ENCODE data around the gene JAKMIP3.

The JAKMIP3 gene

DNA sequence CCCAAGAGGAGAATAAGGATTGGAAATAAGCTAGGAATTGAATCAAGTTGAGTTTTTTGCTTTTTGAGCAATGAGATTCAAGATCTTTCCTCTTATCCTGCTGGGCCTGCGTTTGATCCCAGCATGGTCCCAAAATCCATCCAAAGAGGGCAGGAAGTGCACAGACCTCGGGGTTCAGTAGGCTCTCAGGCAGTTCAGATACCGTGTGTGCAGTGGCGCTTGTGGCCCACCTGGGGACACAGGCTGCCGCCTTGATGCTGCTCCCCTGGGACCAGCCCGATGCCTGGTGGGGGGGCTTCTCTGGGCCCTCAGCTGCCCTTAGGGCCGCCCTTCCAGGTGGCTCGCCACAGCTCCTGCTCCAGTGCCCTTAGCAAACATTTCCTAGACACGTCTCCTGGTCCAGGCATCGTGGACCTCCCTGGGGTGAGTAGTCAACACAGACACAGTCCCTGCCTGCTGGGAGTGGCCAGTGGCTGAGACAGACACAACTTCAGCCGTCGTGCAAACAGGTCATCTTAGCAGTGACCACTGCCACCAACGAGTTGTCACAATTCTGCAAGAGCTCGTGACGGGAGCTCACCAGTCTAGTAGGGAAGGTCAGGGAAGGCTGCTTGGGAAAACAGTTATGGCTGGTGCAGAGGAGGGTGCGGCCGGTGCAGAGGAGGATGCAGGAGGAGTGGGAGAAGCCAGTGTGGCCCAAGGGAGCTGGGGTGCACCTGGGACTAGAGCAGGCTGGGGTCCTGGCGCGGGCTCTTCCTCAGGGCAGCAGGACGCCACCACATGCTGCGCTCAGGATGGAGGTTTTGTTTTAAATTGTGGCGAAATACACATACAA is 21.7 kb upstream of the JAKMIP3 start:
- DNase-seq (ENCODE audit: low spot score) = no peak

DNA sequence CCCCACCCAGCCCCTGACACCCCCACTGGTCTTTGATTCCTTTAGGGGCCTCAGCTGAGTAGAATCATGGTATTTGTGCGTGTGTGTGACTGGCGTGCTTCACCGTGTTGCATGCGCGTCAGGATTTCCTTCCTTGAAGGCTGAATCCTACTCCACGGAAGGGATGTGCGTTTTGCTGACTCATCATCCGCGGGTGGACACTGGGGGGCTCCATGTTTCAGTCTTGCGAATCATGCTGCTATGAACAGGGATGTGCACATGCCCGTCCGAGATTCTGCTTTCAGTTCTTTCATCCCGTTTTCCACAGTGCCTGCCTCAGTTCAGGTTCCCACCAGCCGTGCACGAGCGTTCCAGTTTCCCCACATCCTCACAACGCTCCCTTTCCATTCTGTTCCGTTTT is 20.9 kb upstream of the JAKMIP3 start:
- no peak for DNase-seq (ENCODE audit: low spot score)

DNA sequence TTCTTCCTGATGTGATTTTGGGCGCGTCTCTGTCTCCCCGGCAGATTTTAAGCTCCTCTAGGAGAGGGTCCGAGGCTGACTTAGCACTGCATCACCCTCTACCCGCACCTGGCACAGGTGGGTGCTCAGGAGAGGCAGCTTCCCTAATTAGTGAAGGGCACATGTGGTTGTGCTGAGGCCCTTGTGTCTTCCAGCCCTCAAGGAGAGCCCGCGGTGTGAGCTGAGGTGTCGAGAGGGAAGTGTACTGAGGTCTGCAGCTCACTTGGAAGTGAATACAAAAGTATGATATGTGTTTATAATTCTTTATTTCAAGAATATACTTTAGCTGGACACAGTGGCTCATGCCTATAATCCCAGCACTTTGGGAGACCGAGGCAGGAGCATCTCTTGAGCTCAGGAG is 20.4 kb upstream of the JAKMIP3 start:
- no peak for DNase-seq (ENCODE audit: low spot score)

DNA sequence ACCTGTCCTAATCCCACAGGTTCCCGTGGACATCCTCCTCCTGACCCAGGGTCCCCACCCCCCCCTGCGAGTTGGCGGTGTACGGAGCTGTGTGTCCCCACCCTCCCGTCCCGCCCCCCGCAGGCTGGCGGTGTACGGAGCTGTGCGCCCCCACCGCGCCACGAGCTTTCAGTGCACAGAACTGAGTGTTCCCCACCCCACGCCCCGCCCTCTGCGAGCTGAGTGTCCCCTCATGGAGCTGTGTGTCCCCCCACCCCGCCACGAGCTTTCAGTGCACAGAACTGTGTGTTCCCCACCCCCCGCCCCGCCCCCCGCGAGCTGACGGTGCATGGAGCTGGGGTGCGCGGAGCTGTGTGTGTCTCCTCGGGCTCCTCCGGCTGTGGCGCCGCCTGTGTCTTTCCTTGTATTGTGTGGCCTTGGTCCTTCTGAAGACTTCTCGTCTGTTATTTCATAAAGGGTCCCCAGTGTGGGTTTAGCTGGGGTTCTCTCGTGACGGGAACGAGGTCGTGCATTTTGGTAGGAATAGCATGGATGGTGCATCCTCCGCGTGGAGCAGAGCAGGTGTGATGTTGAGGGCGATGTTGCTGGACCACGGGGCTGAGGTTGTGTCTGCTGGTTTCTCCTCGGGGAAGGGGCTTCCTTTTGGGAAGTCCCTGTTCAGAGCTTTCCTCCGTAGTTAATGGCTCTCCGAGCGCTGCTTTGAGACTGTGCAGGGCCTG is 18.0 kb upstream of the JAKMIP3 start:
- no peak for DNase-seq (ENCODE audit: low spot score)

DNA sequence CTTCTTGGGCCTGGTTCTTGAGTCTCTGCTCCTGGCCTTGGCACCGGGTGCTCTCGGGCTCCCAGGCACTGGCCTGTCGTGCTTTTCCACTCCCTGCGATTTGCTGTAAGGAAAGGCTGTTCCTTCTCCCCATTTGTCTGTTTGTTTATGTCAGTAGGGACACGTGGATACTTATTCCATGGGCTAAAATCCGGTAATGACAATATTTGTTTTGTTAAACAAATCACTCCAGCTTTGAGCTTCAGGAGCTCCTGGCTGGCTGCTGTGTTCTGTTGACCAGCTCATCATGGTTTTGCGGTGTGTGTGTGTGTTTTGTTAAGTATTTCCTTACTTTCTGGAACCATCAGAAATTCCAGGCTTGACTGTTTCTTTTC is 17.5 kb upstream of the JAKMIP3 start:
- DNase-seq (ENCODE audit: low spot score) = no peak

DNA sequence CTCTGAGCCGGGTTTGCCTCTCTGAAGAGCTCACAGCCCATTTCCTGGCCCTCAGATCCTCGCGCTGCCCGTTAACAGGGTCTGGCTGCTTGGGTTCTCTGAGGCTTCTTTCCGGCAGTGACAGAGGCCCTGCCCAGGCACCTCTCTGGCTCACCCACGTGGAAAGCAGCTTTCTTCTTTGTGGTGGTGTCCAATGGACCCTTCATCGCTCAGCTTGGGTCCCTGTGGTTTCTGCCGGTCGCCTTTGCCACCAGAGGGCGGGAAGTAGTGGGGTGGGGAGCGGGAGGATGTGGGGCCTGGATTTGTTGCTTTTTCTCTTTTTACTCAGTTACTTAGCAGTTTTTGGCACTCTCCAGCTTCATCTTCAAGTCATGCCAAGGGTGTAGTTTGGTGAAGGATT is 15.6 kb upstream of the JAKMIP3 start:
- no peak for DNase-seq (ENCODE audit: low spot score)

DNA sequence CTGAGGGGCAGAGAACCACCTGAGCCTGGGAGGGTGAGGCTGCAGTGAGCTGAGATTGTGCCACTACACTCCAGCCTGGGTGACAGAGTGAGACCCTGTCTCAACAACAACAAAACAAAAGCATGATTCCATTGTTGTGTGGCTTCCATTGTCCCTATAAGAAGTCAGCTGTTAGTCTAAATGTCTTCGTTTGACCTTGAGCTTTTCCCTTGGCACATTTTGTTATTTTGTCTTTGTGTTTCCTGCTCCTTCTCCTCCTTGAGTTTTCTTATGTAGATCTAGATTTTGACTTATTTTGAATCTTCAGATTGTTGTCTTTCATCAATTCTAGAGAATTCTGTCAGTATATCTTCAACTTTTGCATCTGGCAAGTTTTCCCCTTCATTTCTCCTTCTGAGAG is 13.6 kb upstream of the JAKMIP3 start:
- DNase-seq (ENCODE audit: low spot score) = no peak

DNA sequence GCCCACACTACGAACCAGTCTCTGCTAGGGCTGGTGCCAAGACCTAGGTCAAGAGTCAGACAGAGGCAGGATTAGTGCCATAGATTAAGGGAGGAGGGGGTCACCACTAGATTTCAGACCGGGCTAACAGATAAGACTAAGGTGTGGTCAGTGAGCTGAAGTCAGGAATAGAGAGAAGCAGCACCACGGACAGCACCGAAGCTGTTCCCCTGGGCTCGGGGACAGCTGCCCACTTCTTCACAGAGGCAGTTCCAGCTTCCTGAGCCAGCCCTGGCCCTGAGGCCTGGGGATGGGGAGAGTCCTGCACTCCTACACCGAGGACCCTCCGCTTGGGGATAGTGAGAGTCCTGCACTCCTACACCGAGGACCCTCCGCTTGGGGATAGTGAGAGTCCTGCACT is 11.2 kb upstream of the JAKMIP3 start:
- DNase-seq (ENCODE audit: low spot score) = no peak

DNA sequence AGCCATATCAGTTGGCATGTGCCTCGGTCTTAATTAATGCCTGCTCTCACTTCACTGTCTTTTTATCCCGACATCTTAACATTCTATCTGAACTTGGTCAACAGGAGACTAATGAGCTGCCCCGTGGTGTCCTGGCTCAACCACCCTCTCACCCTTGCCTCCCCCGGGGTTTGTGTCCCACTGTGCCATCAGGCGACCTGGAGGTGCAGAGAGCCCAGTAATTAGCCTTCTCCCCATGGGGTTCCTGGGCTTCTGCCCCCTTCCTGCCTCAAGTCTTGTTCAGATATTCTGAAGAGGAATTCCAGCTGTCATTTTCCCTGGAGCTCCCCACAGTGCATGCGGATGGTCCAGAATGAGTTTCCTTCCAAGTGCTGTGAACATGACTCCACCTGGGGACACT is 10.1 kb upstream of the JAKMIP3 start:
- no peak for DNase-seq (ENCODE audit: low spot score)

DNA sequence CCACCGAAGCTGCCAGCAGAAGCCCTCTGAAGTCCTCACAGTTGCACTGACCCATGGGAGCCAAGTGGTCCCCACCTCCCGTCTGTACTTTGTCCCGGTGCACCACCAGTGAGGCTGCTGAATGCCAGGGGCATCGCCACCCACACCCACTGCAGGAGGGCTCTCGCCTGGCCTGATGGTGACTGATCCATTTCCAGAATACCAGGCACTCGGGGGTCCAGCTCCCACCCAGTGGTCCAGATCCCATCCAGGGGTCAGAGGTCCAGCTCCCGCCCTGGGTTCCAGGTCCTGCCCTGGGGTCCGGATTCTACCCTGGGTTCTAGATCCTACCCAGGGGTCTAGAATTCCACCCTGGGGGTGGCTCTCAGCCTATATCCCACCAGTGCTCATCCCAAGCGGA is 9.1 kb upstream of the JAKMIP3 start:
- no peak for DNase-seq (ENCODE audit: low spot score)

DNA sequence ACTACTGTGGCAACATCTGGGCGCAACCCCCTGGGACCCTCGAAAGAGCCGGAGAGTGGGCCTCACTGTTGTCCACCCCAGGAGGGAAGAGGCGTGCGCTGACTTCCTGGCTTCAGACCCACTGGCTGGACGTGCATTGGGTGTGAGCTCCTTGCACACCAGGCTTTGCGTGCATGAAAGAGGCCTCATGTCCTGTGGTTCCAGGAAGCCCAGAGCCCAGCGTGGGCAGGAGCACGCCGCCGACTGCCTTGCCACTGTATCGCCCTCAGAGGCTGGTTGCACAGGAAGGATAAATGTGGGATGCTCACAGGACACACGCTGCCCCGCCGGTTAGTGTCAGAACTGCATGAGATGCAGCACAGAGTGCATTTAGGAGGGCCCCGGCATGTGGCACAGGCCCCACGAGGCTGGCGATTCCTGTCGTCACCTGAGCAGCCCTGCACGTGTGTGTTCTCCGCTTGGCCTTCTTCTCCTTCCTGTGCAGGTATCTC is 8.5 kb upstream of the JAKMIP3 start:
- DNase-seq (ENCODE audit: low spot score) = no peak

DNA sequence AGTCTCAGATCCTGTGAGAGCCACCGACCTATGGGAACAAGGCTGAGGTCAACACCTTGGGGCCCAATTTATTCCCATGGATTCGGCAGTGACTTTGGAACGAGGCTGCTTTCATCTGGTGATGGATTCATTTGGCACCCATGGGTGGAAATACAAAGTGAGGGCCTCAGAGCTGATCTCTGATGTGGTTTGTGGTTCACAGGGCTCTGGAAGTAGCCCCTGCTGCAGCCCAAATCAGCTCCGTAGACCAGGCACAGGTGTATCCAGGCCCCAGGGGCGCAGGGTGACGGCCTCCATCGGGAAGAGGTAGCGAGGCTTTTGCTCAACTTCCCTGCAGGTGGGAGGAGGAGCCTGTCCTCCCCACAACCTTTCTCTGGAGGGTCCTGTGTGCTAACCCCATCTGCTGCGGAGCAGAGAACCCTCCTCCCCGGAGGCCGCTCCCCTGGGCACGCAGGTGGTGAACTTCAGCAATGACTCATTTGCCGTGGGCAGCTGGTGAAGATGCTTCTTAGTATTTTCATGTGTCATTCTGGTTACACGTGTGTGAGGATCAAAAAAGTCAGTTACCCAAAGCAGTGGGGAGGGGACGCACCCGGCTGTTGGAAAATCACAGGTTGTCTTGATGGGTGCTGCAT is 7.5 kb upstream of the JAKMIP3 start:
- no peak for DNase-seq (ENCODE audit: low spot score)

DNA sequence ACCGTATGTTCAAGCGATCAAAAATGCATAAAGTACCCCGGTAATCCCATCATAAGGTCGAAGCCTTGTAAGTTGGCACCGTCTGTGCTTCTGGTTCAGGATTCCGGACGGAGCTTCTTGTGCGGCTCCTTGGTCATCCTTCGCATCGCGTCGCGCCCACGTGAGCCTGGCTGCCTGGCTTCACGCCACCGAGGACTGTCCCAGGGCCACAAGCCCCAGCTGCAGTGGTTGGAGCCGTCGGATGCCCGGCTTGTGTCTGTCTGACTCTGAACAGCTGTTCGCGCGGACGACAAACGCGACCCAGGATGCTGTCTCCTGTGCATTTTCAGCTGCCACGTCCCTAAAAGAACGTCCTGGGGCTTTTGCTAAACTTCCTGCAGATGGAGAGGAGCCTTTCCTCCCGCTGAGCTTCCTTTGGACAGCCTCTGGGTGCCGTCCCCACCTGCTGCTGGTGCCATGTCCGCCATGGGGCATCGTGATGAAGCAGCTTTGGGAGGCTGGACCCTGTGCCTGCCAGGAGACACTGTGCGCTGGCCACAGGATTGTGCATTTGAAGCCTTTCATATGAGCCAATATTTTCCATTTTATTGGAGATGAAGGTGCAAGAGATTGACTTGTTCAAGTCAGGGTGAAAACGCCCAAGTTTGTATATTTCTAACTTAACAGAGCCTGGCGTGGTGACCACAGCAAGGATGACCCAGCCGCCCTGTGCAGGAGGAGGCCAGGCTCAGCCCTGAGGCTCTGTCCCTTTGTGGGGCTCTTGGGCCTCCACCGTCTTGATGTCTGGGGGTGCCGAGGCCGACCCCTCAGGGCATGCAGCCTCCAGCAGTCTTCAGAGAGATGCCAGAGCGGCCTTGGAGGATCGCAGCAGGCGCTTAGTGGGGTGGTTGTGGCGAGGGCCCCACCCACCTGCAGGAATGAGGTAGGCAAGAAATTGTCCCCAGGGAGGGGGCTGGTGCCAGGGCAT is 6.7 kb upstream of the JAKMIP3 start:
- no peak for DNase-seq (ENCODE audit: low spot score)

DNA sequence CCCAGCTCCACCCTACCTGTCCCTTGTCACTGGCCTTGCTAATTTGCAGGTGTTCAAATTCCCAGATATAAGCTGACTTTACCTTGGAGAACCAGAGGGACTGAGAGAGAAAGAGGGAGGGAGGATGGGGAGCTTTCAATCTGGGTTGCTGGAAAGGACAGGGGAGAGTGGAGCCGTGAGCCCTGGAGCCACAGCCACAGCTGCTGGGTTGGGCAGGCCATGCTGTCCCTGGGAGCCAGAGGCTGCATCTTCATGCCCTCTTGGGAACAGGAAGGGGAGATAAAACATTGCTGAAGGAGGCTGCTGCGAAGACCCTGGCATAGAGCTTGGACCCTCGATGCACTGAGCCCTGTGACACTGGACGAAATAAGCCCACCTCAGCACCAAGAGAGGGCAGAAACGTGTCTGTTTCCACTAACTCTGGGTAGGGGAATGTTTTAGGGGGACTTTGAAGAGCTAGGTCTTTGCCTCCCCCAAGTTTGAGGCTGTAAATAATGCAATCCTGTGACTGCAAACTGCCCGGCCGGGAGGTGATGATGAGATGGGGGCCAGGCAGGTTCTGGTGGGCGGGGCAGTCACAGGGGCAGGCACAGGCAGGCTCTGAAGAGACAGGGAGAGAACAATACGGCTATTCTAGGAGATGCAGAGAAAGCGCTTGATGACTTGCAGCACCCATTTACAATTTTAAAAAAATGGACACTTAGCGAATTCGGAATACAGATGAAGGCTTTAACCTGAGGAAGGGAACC is 5.8 kb upstream of the JAKMIP3 start:
- DNase-seq (ENCODE audit: low spot score) = no peak

DNA sequence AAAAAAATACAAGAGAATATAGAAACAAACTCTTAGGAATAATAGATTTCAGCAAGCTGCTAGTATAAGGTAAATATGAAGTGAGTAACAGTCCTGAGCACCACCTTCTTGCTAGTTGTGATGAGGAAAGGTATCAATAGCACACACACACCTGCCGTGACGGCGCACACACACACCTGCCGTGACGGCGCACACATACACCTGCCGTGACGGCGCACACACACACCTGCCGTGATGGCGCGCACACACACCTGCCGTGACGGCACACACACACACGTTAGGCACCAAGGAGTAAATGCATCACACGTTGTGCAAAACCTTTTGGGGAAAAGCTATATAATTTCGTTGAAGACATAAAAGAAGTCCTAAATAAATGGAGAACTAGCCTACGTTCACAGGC is 4.7 kb upstream of the JAKMIP3 start:
- no peak for DNase-seq (ENCODE audit: low spot score)

DNA sequence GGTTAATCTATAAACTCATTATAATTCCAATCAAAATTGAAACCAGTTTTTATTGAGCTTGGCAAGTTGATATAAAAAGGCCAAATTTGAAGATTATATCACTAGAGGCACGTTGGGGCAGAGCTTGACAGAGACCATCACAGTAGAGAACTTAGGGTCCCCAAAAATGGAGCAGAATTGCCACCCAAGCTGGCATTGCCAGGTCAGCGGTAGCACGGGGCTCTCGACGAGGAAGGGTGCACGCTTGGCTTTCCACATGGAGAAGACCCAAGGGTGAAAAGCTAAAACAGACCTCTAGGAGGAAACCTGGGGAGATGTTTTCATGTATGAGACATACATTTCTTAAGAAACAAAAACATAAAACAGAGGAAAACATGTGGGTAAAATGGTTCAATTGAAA is 4.3 kb upstream of the JAKMIP3 start:
- no peak for DNase-seq (ENCODE audit: low spot score)

DNA sequence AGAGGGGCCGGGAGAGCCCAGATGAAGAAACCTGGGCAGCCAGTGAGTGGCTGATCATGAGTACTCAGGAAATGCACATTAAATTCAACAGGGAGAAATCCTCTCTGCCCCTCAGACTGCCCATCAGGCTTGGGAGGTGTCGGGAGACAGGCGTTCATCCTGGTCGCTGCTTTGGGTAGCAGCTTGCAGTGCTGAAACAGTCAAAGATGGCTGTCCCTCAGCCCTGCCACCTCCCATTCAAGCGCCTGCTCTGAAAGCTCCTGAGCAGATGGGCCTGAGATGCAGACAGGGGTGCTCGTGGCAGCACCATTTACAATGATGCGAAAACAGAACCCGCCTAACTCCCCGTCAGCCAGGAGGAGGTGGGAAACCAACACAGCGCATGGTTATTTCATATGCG is 3.6 kb upstream of the JAKMIP3 start:
- DNase-seq (ENCODE audit: low spot score) = no peak

DNA sequence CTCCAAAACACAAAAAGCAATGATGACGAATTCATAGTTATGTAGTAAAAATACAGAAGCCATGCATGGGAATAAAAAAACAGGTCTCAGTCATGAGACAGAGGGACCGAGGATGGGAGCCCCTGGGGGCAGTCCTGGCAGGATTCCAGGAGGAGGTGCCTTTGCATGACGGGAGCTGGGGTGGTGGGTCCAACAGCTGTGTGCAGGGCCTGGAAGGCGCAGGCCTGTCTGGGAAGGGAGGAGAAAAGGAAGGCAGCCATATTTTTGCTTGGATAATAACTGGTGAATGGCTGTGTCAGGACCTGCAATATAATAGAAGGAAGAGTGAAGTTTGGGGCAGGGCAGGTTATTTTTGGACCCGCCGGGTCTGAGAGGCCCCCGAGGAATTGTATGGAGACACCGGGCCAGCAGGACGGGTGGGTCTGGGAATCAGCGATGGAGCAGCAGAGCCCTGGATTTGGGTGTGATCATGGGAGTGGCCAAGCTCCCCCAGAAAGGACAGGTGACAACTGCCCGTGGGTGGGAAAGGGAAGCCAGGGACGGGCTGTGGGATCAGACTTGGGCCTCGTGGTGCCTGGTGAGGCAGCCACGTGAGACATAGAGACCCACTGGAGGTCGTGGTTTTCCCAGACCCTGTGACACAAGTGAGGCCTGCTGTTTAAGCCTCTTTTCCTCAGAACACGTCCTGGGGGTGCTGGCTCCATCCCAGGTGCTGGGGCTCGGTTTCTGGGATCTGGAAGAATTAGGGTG is 2.9 kb upstream of the JAKMIP3 start:
- no peak for DNase-seq (ENCODE audit: low spot score)

DNA sequence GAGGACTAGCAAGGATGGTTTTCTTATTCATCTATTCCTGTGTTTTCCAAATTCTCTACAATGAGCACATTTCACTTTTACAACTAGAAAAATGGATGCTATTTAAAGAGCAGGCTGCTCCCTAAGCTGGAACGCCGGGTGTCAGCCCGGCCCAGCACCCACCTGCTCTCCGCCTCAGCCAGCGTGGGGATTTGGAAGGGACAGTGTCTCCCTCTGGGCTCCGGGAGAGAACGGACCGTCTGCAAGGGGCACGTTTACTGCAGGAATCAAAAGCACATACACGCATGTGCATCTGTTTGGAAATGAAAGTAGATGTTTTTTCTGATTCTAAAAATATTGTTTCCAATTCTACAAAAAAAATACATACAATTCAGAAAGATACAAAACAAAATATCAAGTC is 2.3 kb upstream of the JAKMIP3 start:
- DNase-seq (ENCODE audit: low spot score) = no peak

DNA sequence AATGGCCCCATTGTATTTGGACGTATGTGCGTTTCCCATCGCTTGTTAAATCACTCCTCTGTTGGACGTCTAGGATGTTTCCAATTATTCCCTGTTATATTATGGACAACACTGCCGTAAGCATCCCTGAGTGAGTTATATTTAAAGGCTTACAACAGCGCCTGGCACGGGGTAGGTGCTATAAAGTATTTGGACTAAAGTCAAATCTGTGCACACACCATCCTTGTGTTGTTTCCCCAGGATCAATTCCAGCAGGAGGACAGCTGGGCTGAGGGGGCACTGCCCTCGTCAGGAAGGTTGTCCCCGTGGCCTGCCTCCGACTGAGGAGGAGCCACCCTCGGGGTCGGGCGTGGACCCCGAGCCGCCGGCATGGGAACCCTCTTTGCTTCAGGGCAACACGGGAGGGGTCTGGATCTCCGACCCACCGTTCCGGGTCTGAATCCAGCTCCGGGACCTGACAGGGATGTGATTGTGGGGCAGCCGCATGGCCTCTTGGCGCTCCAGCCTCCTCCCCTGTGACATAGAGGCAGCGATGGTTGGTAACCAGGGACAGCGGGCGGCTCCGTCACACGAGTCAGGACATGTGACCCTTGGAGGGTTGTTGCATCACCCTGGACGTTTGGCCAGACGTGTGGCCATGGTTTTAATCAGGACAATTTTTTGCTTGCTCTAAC is 1.5 kb upstream of the JAKMIP3 start:
- DNase-seq (ENCODE audit: low spot score) = no peak
